ENCODE results near the gene PCIF1.
"Not testable (repeated sequence)": the region's sequence is repeated elsewhere in the genome, so short reads cannot be mapped to it uniquely, and the experiment has no call there.

PCIF1 gene

GRCh38 chr20:45897289-45897688 is 37.2 kb upstream of the PCIF1 start:
- H3K9me3 Mint-ChIP-seq, result no peaks in the 10 kb centered on the region
- H3K27ac Mint-ChIP-seq, result no peak overlapping the region
- H3K27me3 Mint-ChIP-seq, result no peaks in the 10 kb centered on the region
- DNase-seq (no peak), ATAC-seq (replicated peaks) (no peak)
- peaks cover 6 to 8% of the 10 kb centered on the region in 2 donors for H3K4me1 Mint-ChIP-seq
- peaks cover 37 to 46% of the 10 kb centered on the region in 2 donors for H3K36me3 Mint-ChIP-seq
- H3K4me3 Mint-ChIP-seq, result no peak overlapping the region

GRCh38 chr20:45897692-45898091 is 36.8 kb upstream of the PCIF1 start:
- DNase-seq (no peak), ATAC-seq (replicated peaks) (no peak)
- H3K36me3 Mint-ChIP-seq, result peaks cover 33 to 42% of the 10 kb centered on the region in 2 donors
- peak overlapping the region; percentile 51 for H3K27ac Mint-ChIP-seq
- H3K4me3 Mint-ChIP-seq, result no peak overlapping the region
- H3K27me3 Mint-ChIP-seq, result no peaks in the 10 kb centered on the region
- H3K4me1 Mint-ChIP-seq, result peaks cover 5 to 6% of the 10 kb centered on the region in 2 donors
- no peaks in the 10 kb centered on the region for H3K9me3 Mint-ChIP-seq

DNA sequence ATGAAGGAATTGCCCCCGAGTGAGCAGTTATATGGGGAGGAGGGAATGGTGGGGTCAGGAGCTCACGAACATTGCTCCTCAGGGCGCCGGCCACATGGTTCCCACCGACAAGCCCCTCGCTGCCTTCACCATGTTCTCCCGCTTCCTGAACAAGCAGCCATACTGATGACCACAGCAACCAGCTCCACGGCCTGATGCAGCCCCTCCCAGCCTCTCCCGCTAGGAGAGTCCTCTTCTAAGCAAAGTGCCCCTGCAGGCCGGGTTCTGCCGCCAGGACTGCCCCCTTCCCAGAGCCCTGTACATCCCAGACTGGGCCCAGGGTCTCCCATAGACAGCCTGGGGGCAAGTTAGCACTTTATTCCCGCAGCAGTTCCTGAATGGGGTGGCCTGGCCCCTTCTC is 36.2 kb upstream of the PCIF1 start:
- no peak for ATAC-seq (replicated peaks)

DNA sequence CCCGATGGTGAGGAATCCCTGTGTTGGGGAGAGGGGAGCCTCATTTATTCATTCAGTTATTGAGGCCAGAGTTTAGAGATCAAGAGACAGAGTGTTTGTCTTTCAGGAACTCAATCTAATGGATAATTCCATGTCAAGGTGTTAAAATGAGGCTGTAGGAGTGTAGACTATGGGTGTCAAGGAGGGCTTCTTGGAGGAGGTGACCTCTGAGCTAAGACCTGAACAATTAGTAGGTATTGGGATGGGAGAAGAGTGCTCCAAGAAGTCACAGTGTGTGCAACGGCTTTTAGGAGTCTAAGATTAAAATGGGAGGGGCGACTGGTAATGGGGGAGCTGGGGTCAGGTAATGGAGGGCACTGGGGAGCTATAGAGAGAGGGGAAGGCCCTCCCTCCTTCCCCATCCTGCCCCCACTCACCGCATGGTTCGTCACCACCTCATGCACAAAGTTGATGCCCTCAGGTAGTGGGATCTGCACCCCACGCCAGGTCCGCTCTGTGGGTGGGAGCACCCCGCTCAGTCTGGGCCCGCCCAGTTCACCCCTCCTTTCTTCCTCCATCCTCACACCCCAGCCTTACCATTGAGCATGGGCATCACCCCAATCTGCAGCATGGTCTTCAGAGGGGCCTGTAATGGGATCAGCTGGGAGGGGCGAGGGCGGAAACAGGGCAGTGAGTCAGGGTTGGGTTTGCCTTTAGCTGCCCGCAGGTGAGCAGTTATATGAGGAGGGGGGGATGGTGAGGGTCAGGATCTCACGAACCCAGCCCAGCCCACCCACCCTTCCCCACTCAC is 35.2 kb upstream of the PCIF1 start:
- Mint-ChIP-seq H3K27me3 (no peaks in the 10 kb centered on the region), H3K4me3 (no peak overlapping the region), H3K36me3 (peaks cover 26 to 38% of the 10 kb centered on the region in 2 donors), H3K27ac (no peak overlapping the region), H3K9me3 (no peaks in the 10 kb centered on the region), H3K4me1 (peaks cover 2 to 11% of the 10 kb centered on the region in 2 donors)
- ATAC-seq (replicated peaks), result no peak
- DNase-seq, result no peak

More for the DNA sequence above, 36.2 kb upstream of the PCIF1 start:
- H3K27me3 Mint-ChIP-seq, result no peaks in the 10 kb centered on the region
- no peaks in the 10 kb centered on the region for H3K9me3 Mint-ChIP-seq
- H3K27ac Mint-ChIP-seq, result no peak overlapping the region
- peaks cover 31 to 43% of the 10 kb centered on the region in 2 donors for H3K36me3 Mint-ChIP-seq
- H3K4me1 Mint-ChIP-seq, result peaks cover 2 to 10% of the 10 kb centered on the region in 2 donors
- no peak overlapping the region for H3K4me3 Mint-ChIP-seq
- no peak for DNase-seq

DNA sequence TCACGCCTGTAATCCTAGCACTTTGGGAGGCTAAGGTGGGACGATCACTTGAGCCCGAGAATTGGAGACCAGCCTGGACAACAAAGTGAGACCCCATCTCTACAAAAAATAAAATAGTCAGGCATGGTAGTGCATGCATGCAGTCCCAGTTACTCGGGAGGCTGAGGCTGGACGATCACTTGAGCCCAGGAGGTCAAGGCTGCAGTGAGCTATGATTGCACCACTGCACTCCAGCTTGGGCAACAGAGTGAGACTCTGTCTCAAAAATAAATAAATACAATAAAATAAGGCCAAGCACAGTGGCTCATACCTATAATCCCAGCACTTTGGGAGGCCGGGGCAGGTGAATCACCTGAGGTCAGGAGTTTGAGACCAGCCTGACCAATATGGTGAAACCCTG is 33.2 kb upstream of the PCIF1 start:
- Mint-ChIP-seq H3K4me1 (peaks cover 2 to 11% of the 10 kb centered on the region in 2 donors), H3K36me3 (peaks cover 17 to 43% of the 10 kb centered on the region in 2 donors)
- ATAC-seq (replicated peaks); H3K4me3 Mint-ChIP-seq; H3K27me3 Mint-ChIP-seq; H3K9me3 Mint-ChIP-seq; DNase-seq; H3K27ac Mint-ChIP-seq: not testable (repeated sequence)

GRCh38 chr20:45902199-45902701 is 32.2 kb upstream of the PCIF1 start:
- H3K27me3 Mint-ChIP-seq, result no peaks in the 10 kb centered on the region
- no peaks in the 10 kb centered on the region for H3K9me3 Mint-ChIP-seq
- ATAC-seq (replicated peaks) (no peak), DNase-seq (no peak)
- H3K27ac Mint-ChIP-seq, result no peak overlapping the region
- peaks cover 2 to 11% of the 10 kb centered on the region in 2 donors for H3K4me1 Mint-ChIP-seq
- peaks cover 10 to 39% of the 10 kb centered on the region in 2 donors for H3K36me3 Mint-ChIP-seq
- H3K4me3 Mint-ChIP-seq, result no peak overlapping the region

DNA sequence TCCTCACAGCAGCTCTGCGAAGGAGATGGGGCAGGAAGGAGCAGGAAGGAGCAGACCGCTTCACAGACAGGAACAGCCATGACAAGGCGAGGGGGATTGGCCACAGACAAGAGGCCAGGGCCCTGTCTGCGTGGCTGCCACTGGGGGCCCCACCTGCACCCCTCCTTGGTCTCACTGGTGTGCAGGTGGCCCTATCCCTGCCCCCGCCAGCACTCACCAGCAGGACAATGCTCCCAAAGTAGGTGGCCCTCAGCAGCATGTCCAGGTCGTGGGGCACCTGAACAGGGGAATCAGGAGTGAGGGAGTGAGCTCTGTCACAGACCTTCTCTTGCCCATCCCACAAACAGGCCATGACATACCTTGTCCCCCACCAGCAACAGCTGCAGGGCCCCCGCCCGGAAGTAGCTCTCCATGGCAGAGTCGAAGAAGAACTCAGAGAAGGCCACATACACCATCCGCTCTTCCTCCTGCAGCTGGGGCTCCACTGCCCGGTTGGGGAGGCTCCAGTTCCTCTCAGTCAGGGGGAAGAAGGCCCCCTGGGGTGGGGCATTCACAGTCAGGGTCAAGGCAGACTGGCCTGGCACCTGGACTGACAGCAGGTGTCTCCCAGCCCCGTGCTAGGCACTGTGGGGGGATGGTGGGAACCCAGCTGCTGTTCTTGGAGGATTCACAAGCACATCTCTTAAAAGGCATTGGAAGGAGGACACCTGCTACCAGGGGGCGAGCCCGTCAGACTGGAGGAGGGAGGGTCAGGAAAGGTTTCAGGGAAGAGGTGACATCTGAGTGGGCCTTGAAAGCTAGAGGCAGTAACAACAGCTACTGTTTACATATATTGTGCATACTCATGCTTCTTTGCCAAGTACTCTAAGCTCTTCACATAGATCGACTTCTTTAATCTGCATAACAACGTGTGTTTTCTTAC is 29.6 kb upstream of the PCIF1 start:
- no peak for ATAC-seq (replicated peaks)
- DNase-seq, result no peak
- peak overlapping the region; percentile 31 for H3K27ac Mint-ChIP-seq
- peaks cover 9 to 11% of the 10 kb centered on the region in 2 donors for H3K4me1 Mint-ChIP-seq
- no peak overlapping the region for H3K4me3 Mint-ChIP-seq
- H3K9me3 Mint-ChIP-seq, result no peaks in the 10 kb centered on the region
- H3K36me3 Mint-ChIP-seq, result peaks cover 2 to 34% of the 10 kb centered on the region in 2 donors
- H3K27me3 Mint-ChIP-seq, result no peaks in the 10 kb centered on the region

DNA sequence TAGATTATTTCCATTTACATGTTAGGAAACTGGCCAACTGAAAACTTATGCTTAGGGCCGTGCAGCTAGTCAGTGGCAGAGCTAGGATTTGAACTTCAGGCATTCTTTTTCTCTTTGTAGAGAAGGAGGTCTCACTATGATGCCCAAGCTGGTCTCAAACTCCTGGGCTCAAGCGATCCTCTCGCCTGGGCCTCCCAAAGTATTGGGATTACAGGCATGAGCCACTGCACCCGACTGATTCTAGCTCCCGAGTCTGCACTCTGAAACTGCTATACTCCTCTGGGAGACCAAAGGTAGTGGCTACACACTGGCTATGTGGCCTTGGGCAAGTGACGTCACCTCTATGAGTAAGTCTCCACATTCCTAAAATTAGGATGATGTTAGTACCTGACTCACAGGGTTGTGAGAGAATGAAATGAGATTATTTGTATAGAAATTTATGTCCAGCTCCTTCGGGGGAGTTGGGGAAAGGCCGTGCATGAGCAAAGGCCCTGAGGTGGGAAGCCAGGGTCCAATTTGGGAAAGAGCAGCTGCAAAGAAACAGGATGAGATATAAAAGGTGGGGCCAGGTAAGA is 28.9 kb upstream of the PCIF1 start:
- no peaks in the 10 kb centered on the region for H3K9me3 Mint-ChIP-seq

DNA sequence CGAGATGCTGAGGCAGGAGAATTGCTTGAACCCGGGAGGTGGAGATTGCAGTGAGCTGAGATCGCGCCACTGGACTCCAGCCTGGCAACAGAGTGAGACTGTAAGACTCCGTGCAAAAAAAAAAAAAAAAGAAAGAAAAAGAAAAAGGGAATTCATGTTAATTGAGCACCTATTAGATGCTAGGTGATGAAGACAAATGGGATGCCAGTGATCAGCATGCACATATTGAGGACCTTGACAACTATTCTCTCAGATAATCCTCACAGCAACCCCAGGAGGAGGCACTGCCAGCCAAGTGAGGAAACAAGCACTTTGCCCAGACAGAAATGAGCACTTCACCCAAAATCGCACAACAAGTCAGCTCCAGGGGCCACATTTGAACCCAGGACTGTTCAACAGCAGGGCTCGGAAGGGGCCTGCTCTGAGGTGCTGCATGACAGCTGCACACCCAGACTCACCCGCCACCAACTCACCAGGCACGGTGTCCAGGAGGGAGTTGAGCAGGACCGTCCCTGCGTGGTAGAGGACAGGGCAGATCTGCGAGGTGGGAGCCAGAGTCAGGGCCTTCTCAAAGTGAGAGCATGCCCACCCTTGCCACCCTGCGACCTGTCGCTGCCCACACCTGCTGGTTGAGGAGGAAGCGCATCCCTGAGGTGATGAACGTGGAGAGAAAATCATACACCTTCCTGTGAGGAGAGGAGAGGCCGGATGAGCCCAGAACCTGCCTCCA is 27.1 kb upstream of the PCIF1 start:
- ATAC-seq (replicated peaks) (no peak), DNase-seq (no peak)
- Mint-ChIP-seq H3K27ac (peak overlapping the region; percentile 20), H3K27me3 (no peaks in the 10 kb centered on the region), H3K4me1 (peaks cover 18 to 31% of the 10 kb centered on the region in 2 donors), H3K36me3 (peaks cover 2 to 38% of the 10 kb centered on the region in 2 donors), H3K9me3 (no peaks in the 10 kb centered on the region), H3K4me3 (no peak overlapping the region)

More for the DNA sequence above, 28.9 kb upstream of the PCIF1 start:
- Mint-ChIP-seq H3K4me1 (peaks cover 10 to 14% of the 10 kb centered on the region in 2 donors), H3K27ac (no peak overlapping the region), H3K36me3 (peaks cover 2 to 36% of the 10 kb centered on the region in 2 donors), H3K27me3 (no peaks in the 10 kb centered on the region), H3K4me3 (no peak overlapping the region)
- DNase-seq (no peak), ATAC-seq (replicated peaks) (no peak)

DNA sequence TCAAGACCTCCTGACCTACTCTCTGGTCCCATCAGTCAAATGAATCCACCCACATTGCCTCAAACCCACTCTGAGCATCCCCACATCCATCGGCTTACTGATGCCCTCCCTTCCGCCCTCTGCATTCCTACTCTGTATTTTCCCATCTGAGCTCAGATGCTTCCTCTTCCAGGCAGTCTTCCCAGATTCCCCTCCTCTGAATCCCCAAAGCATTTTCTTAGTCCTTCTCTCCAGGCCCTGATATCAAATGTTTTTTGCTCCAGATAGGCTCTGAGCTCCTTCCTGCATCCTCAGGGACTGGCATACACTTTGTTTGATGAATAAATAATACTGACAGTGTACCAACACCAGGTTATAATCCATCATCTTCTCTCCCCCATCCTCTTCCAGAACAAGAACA is 26.4 kb upstream of the PCIF1 start:
- ATAC-seq (replicated peaks) (no peak), DNase-seq (no peak)
- H3K4me3 Mint-ChIP-seq, result no peak overlapping the region
- H3K27ac Mint-ChIP-seq, result no peak overlapping the region
- no peaks in the 10 kb centered on the region for H3K9me3 Mint-ChIP-seq
- H3K36me3 Mint-ChIP-seq, result peaks cover 2 to 38% of the 10 kb centered on the region in 2 donors
- no peaks in the 10 kb centered on the region for H3K27me3 Mint-ChIP-seq
- H3K4me1 Mint-ChIP-seq, result peaks cover 18 to 26% of the 10 kb centered on the region in 2 donors

- Mint-ChIP-seq H3K36me3 (peaks cover 2 to 35% of the 10 kb centered on the region in 2 donors), H3K27ac (no peak overlapping the region), H3K27me3 (no peaks in the 10 kb centered on the region), H3K4me3 (no peak overlapping the region), H3K4me1 (peaks cover 18 to 28% of the 10 kb centered on the region in 2 donors), H3K9me3 (no peaks in the 10 kb centered on the region)
- no peak for DNase-seq
- ATAC-seq (replicated peaks), result no peak
Observed at GRCh38 chr20:45909336-45909808, 25.1 kb upstream of the PCIF1 start.

- no peak for DNase-seq
- Mint-ChIP-seq H3K36me3 (peaks cover 2 to 29% of the 10 kb centered on the region in 2 donors), H3K4me3 (peak overlapping the region; percentile 78 to 81), H3K27me3 (no peaks in the 10 kb centered on the region), H3K9me3 (no peaks in the 10 kb centered on the region), H3K4me1 (peaks cover 20 to 33% of the 10 kb centered on the region in 2 donors), H3K27ac (peak overlapping the region; percentile 78)
- ATAC-seq (replicated peaks), result no peak
Observed at GRCh38 chr20:45909817-45910669, 24.4 kb upstream of the PCIF1 start.

All from stimulated activated naive B cell treated with anti-CD40 and anti-IgM and Interleukin-4, amounts not matched to agents 10 μg/mL and 1 μg/mL and 100 μg/mL, for 72 hours (primary cell).